ENCODE measurements around the gene CDRT15.

DNA sequence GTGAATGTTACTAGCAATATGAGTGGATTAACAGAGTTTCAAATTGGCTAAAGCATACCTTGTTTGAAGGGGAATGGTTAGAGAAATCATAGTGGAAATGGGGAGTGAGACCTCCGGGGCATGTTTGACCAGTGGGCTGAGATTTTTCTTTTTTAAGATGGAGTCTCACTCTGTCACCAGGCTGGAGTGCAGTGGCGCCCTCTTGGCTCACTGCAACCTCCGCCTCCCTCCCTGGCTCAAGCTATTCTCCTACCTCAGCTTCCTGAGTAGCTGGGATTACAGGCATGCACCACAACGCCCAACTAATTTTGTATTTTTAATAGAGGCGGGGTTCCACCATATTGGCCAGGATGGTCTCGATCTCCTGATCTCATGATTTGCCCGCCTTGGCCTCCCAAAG lies 9.6 kb downstream of the CDRT15 start:
- TF ChIP-seq CTCF (IDR thresholded peaks at IDR 0.05) = no peak
- TF ChIP-seq POLR2A (IDR thresholded peaks at IDR 0.05) = no peak

Data from esophagus squamous epithelium (tissue), 4 donors.